DND-41 (cell line): ENCODE results near the gene HNF1A.

Experiments
- ATAC-seq: fragments of 200-7000 bp; cut with Tn5 transposase; 3 replicates; pipeline ENCODE4 v1.9.1; 2021; ENCODE audit warnings: low read depth; ENCODE audit not compliant: insufficient read depth
- DNase-seq: peaks from one replicate; pipeline ENCODE4 v3.0.0-alpha.2; 2020
- H2AFZ ChIP-seq: 2 replicates; pipeline ENCODE4 v1.6.0; 2012; ENCODE audit warnings: low read depth, low read length
- H3K27ac ChIP-seq: 2 replicates; pipeline ENCODE4 v1.5.1; 2012; ENCODE audit warnings: low read length, inconsistent platforms
- H3K27me3 ChIP-seq: fragments of 200-600 bp; sonication (generic); 2 replicates; pipeline ENCODE4 v1.6.0; 2012; ENCODE audit warnings: low read length, mild to moderate bottlenecking, inconsistent platforms; ENCODE audit not compliant: insufficient read depth, poor library complexity
- H3K36me3 ChIP-seq: 2 replicates; pipeline ENCODE4 v1.5.1; 2012; ENCODE audit warnings: low read length, inconsistent platforms; ENCODE audit not compliant: insufficient read depth
- H3K4me1 ChIP-seq: 2 replicates; pipeline ENCODE4 v1.5.1; 2012; ENCODE audit warnings: mild to moderate bottlenecking, low read length; ENCODE audit not compliant: insufficient read depth
- H3K4me2 ChIP-seq: 2 replicates; pipeline ENCODE4 v1.6.0; 2012; ENCODE audit warnings: mild to moderate bottlenecking, moderate library complexity, low read length, inconsistent platforms; ENCODE audit not compliant: insufficient read depth
- H3K4me3 ChIP-seq, 2 experiments: fragments of 200-600 bp in 1 of 2; shearing (Covaris generic) in 1 of 2; 2 replicates each; pipeline ENCODE4 v1.5.1; 2012 to 2016; ENCODE audit warnings: inconsistent platforms in 2 of 2, low read length in 2 of 2, mild to moderate bottlenecking in 2 of 2, low read depth in 1 of 2, moderate library complexity in 1 of 2
- H3K79me2 ChIP-seq: 2 replicates; pipeline ENCODE4 v1.6.0; 2012; ENCODE audit warnings: low read length, inconsistent platforms; ENCODE audit not compliant: insufficient read depth
- H3K9ac ChIP-seq: 2 replicates; pipeline ENCODE4 v1.6.0; 2012; ENCODE audit warnings: low read depth, mild to moderate bottlenecking, inconsistent platforms, low read length, moderate library complexity
- H3K9me3 ChIP-seq: 2 replicates; pipeline ENCODE4 v1.5.1; 2012; ENCODE audit warnings: low read length, moderate library complexity, mild to moderate bottlenecking, inconsistent platforms; ENCODE audit not compliant: insufficient read depth, severe bottlenecking
- H4K20me1 ChIP-seq: 2 replicates; pipeline ENCODE4 v1.6.0; 2012; ENCODE audit warnings: low read length; ENCODE audit not compliant: insufficient read depth
- CTCF ChIP-seq: IDR thresholded peaks from 2 replicates; pipeline ENCODE4 v1.5.1; 2012; ENCODE audit warnings: borderline replicate concordance, low read length, moderate library complexity, mild to moderate bottlenecking; ENCODE audit not compliant: poor library complexity, severe bottlenecking; ENCODE audit errors: extremely low read depth
- EZH2 ChIP-seq: IDR thresholded peaks from 3 replicates; pipeline ENCODE4 v1.6.1; 2012; ENCODE audit warnings: borderline replicate concordance, low read depth, mild to moderate bottlenecking, moderate library complexity, low read length, inconsistent platforms; ENCODE audit not compliant: severe bottlenecking

Gene HNF1A

GRCh38 chr12:121050725-121051124 is 72.4 kb downstream of the HNF1A start:
- H3K4me2 ChIP-seq, result no peak overlapping the region
- H3K9ac ChIP-seq, result no peak overlapping the region
- no peak for ATAC-seq
- H3K4me1 ChIP-seq, result no peaks in the 10 kb centered on the region
- no peaks in the 10 kb centered on the region for H3K36me3 ChIP-seq
- no peaks in the 10 kb centered on the region for H3K9me3 ChIP-seq
- TF ChIP-seq EZH2 (no peak), CTCF (no peak)
- H2AFZ ChIP-seq, result no peak overlapping the region
- H3K27me3 ChIP-seq, result peaks cover 3% of the 10 kb centered on the region
- no peaks in the 10 kb centered on the region for H4K20me1 ChIP-seq
- no peaks in the 10 kb centered on the region for H3K79me2 ChIP-seq
- DNase-seq, result no peak
- H3K27ac ChIP-seq, result no peak overlapping the region
- H3K4me3 ChIP-seq, result no peak overlapping the region
